Activated B cell treated with CpG ODN at 0.5 μM for 24 hours (primary cell): ENCODE data around the gene HCK. TPM values are rescaled to one million over a fixed set of nuclear protein-coding genes. Genes with fewer than 3 reads are reported as not detected.

Experiments used
- ATAC-seq: fragments of 200-7000 bp; cut with Tn5 transposase; one replicate; pipeline ENCODE4 v1.10.0; 2021; ENCODE audit warnings: low read depth, mild to moderate bottlenecking, moderate library complexity
- CTCF ChIA-PET: fragments of 350-600 bp; sonication (Branson Sonifier 250); formaldehyde crosslinking; loops from one replicate; lab custom pipeline; 2021; ENCODE audit warnings: antibody characterized with exemption; lab: Charles Lee
- POLR2A ChIA-PET: fragments of 350-600 bp; sonication (Branson Sonifier 250); formaldehyde crosslinking; loops from one replicate; lab custom pipeline; 2021; ENCODE audit warnings: antibody characterized with exemption; lab: Charles Lee
- DNase-seq: peaks from one replicate; pipeline ENCODE4 v3.0.0; 2022
- H3K27ac Mint-ChIP-seq: one replicate; pipeline ENCODE4 v1.8.0; 2020; ENCODE audit warnings: mixed read lengths
- H3K27me3 Mint-ChIP-seq: one replicate; pipeline ENCODE4 v1.8.0; 2021; ENCODE audit warnings: mixed read lengths
- H3K36me3 Mint-ChIP-seq: one replicate; pipeline ENCODE4 v1.8.0; 2021; ENCODE audit warnings: low read depth, mixed read lengths
- H3K4me1 Mint-ChIP-seq: one replicate; pipeline ENCODE4 v1.8.0; 2021; ENCODE audit warnings: mixed read lengths
- H3K4me3 Mint-ChIP-seq: one replicate; pipeline ENCODE4 v1.8.0; 2020; ENCODE audit warnings: mild to moderate bottlenecking, mixed read lengths
- H3K9me3 Mint-ChIP-seq: one replicate; pipeline ENCODE4 v1.8.0; 2020; ENCODE audit warnings: mixed read lengths
- intact Hi-C: fragments of 100-400 bp; cut with micrococcal nuclease; formaldehyde crosslinking; loops from one replicate; pipeline ENCODE4 v1.15.1; 2024
- total RNA-seq: library from RNA; stranded (reverse); gene quantifications from 2 replicates; pipeline ENCODE4 v1.2.3, GENCODE V29; 2022
- TF ChIP-seq, protein P1 (sequence below): fragments of 200-600 bp; IDR thresholded peaks from one replicate; pipeline ENCODE4 v1.8.0; 2022; ENCODE audit warnings: antibody characterized with exemption, mild to moderate bottlenecking

Gene HCK
- total RNA-seq, 1 donor from 2014 or later, result 183 TPM

- ChIA-PET CTCF (interaction anchor here (0.7 kb wide), 1 partner anchor 18 kb away, joined by 3 read pairs; no protein-coding TSS in a partner anchor), POLR2A (interaction anchor here (0.6 to 0.7 kb wide), 2 partner anchors 91 to 140 kb away, joined by 3 to 7 read pairs; no protein-coding TSS in a partner anchor)
- no peak overlapping the region for H3K27ac Mint-ChIP-seq
- intact Hi-C loops, result no loop called here
- peaks cover 16% of the 10 kb centered on the region for H3K4me1 Mint-ChIP-seq
- H3K4me3 Mint-ChIP-seq, result no peak overlapping the region
- DNase-seq (no peak), ATAC-seq (no peak)
- H3K36me3 Mint-ChIP-seq, result peaks cover 56% of the 10 kb centered on the region
- TF ChIP-seq, protein P1, sequence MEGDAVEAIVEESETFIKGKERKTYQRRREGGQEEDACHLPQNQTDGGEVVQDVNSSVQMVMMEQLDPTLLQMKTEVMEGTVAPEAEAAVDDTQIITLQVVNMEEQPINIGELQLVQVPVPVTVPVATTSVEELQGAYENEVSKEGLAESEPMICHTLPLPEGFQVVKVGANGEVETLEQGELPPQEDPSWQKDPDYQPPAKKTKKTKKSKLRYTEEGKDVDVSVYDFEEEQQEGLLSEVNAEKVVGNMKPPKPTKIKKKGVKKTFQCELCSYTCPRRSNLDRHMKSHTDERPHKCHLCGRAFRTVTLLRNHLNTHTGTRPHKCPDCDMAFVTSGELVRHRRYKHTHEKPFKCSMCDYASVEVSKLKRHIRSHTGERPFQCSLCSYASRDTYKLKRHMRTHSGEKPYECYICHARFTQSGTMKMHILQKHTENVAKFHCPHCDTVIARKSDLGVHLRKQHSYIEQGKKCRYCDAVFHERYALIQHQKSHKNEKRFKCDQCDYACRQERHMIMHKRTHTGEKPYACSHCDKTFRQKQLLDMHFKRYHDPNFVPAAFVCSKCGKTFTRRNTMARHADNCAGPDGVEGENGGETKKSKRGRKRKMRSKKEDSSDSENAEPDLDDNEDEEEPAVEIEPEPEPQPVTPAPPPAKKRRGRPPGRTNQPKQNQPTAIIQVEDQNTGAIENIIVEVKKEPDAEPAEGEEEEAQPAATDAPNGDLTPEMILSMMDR, result no peak
- H3K9me3 Mint-ChIP-seq, result no peaks in the 10 kb centered on the region
- no peaks in the 10 kb centered on the region for H3K27me3 Mint-ChIP-seq
These were observed 82.0 kb downstream of the HCK start for GRCh38 chr20:32134026-32134425.

DNA sequence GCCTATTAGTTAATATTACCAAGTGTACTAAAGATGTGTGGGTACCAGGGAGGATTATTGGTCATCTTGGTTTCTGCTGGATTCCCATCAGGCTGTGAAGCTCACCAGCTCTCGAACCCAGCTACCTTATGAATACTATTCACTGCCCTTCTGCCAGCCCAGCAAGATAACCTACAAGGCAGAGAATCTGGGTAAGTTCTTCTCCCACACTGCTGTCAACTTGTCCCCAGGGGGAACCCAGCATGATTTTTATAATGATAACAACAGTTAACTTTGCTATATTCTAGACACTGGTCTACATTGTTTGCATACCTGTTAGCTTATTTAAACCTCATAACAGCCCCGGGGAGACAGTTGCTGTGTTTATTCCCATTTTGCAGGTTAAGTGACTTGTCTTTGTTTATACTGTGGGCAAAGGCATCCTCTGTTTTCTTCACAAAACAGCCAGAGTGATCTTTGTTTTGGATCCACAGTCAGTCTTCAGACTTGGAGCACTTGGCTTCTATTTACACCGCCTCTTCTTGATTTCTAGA is 84.0 kb downstream of the HCK start:
- no peaks in the 10 kb centered on the region for H3K9me3 Mint-ChIP-seq
- intact Hi-C loops, result no loop called here
- ATAC-seq, result no peak
- TF ChIP-seq, protein P1, result no peak
- no peak overlapping the region for H3K4me3 Mint-ChIP-seq
- DNase-seq, result no peak
- peaks cover 14% of the 10 kb centered on the region for H3K4me1 Mint-ChIP-seq
- ChIA-PET CTCF (no interaction called here), POLR2A (no interaction called here)
- no peak overlapping the region for H3K27ac Mint-ChIP-seq
- peaks cover 73% of the 10 kb centered on the region for H3K36me3 Mint-ChIP-seq
- H3K27me3 Mint-ChIP-seq, result no peaks in the 10 kb centered on the region

- CTCF ChIA-PET, result no interaction called here
- H3K27me3 Mint-ChIP-seq, result no peaks in the 10 kb centered on the region
- H3K4me1 Mint-ChIP-seq, result no peaks in the 10 kb centered on the region
- ATAC-seq, result no peak
- POLR2A ChIA-PET, result no interaction called here
- no peak for DNase-seq
- TF ChIP-seq, protein P1, result no peak
- no peak overlapping the region for H3K4me3 Mint-ChIP-seq
- H3K9me3 Mint-ChIP-seq, result no peaks in the 10 kb centered on the region
- no peak overlapping the region for H3K27ac Mint-ChIP-seq
- intact Hi-C loops, result no loop called here
- H3K36me3 Mint-ChIP-seq, result peaks cover 83% of the 10 kb centered on the region
These were observed 86.9 kb downstream of the HCK start for GRCh38 chr20:32138921-32139320.

- intact Hi-C loops, result no loop called here
- H3K36me3 Mint-ChIP-seq, result peaks cover 86% of the 10 kb centered on the region
- ATAC-seq, result no peak
- TF ChIP-seq, protein P1, result no peak
- H3K4me3 Mint-ChIP-seq, result no peak overlapping the region
- DNase-seq, result no peak
- CTCF ChIA-PET, result no interaction called here
- no peaks in the 10 kb centered on the region for H3K9me3 Mint-ChIP-seq
- no peaks in the 10 kb centered on the region for H3K4me1 Mint-ChIP-seq
- no peak overlapping the region for H3K27ac Mint-ChIP-seq
- H3K27me3 Mint-ChIP-seq, result no peaks in the 10 kb centered on the region
- POLR2A ChIA-PET, result no interaction called here
These were observed 87.9 kb downstream of the HCK start for GRCh38 chr20:32139947-32140346.

DNA sequence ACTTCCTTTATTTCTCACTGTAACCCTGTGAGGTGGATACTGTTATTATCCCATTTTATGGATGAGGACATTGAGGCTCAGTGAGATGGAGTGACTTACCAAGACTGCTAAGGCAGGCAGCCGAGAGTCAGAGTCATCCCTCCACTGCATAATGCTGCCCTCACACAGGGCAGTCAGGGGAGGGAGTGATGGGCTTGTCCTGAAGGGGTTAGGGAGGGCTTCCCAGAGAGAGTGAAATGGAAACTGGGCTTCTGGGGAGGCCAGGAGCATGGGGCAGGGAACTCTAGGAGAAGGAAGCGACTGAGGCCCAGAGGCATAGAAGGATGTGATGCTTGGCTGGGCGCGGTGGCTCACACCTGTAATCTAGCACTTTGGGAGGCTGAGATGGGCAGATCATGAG is 88.6 kb downstream of the HCK start:
- CTCF ChIA-PET, result no interaction called here

More for the DNA sequence above, 88.6 kb downstream of the HCK start:
- DNase-seq (no peak), ATAC-seq (no peak)
- Mint-ChIP-seq H3K9me3 (no peaks in the 10 kb centered on the region), H3K27me3 (no peaks in the 10 kb centered on the region), H3K4me3 (no peak overlapping the region), H3K27ac (no peak overlapping the region), H3K4me1 (no peaks in the 10 kb centered on the region), H3K36me3 (peaks cover 91% of the 10 kb centered on the region)
- intact Hi-C loops, result no loop called here
- TF ChIP-seq, protein P1, result no peak
- POLR2A ChIA-PET, result no interaction called here
